Fibroblast of lung (primary cell): ENCODE measurements around the gene ZNF423. TPM values are rescaled to one million over a fixed set of nuclear protein-coding genes. Genes with fewer than 3 reads are reported as not detected.

Experiments
- DNase-seq, 2 donors: peaks; one replicate each; pipeline versions ENCODE4 v3.0.0 to v3.0.0-alpha.2; 2010; ENCODE audit warnings: low read depth in 2 of 2
- H2AFZ ChIP-seq: 2 replicates; pipeline ENCODE4 v1.5.1; 2012; ENCODE audit warnings: low read length, control low read depth, inconsistent platforms
- H3K27ac ChIP-seq: 2 replicates; pipeline ENCODE4 v1.5.1; 2011; ENCODE audit warnings: low read length, control low read depth; ENCODE audit not compliant: insufficient read depth
- H3K27me3 ChIP-seq: 2 replicates; pipeline ENCODE4 v1.5.1; 2011; ENCODE audit warnings: mild to moderate bottlenecking, low read length; ENCODE audit not compliant: control insufficient read depth, insufficient read depth
- H3K36me3 ChIP-seq: 2 replicates; pipeline ENCODE4 v1.5.1; 2011; ENCODE audit warnings: low read length; ENCODE audit not compliant: control insufficient read depth, insufficient read depth
- H3K4me1 ChIP-seq: 2 replicates; pipeline ENCODE4 v1.5.1; 2011; ENCODE audit warnings: low read length; ENCODE audit not compliant: control insufficient read depth, insufficient read depth; ENCODE audit errors: extremely low read depth
- H3K4me2 ChIP-seq: 2 replicates; pipeline ENCODE4 v1.5.1; 2011; ENCODE audit warnings: low read length, control low read depth; ENCODE audit not compliant: insufficient read depth; ENCODE audit errors: extremely low read depth
- H3K4me3 ChIP-seq, 4 experiments: fragments of 200-600 bp in 1 of 4; sonication (generic) in 1 of 4; replicated peaks in 1 of 4; 2 replicates each; pipeline ENCODE4 v1.5.1; 2011 to 2016; ENCODE audit warnings: low read length in 4 of 4, low read depth in 3 of 4, mild to moderate bottlenecking in 3 of 4, control low read depth in 2 of 4, inconsistent platforms in 1 of 4, mixed read lengths in 1 of 4; ENCODE audit not compliant: insufficient read depth in 1 of 4; ENCODE audit errors: control extremely low read depth in 1 of 4
- H3K79me2 ChIP-seq: 2 replicates; pipeline ENCODE4 v1.5.1; 2012; ENCODE audit warnings: mild to moderate bottlenecking, low read length, inconsistent platforms; ENCODE audit not compliant: control insufficient read depth, insufficient read depth
- H3K9ac ChIP-seq: 2 replicates; pipeline ENCODE4 v1.5.1; 2011; ENCODE audit warnings: mild to moderate bottlenecking, low read length, control low read depth; ENCODE audit not compliant: insufficient read depth
- H3K9me3 ChIP-seq: 2 replicates; pipeline ENCODE4 v1.5.1; 2012; ENCODE audit warnings: low read depth, low read length; ENCODE audit not compliant: control insufficient read depth, insufficient read depth
- H4K20me1 ChIP-seq: 2 replicates; pipeline ENCODE4 v1.5.1; 2011; ENCODE audit warnings: low read length; ENCODE audit not compliant: control insufficient read depth, insufficient read depth; ENCODE audit errors: extremely low read depth
- CTCF ChIP-seq, 2 donors: IDR thresholded peaks in 1 of 2; conservative IDR thresholded peaks in 1 of 2; 1 replicate in 1 of 2; 2 replicates in 1 of 2; pipeline ENCODE4 v1.5.1; 2011 to 2012; ENCODE audit warnings: low read length in 2 of 2, control low read depth in 1 of 2, inconsistent platforms in 1 of 2, low read depth in 1 of 2, mild to moderate bottlenecking in 1 of 2
- EZH2 ChIP-seq: IDR thresholded peaks from 2 replicates; pipeline ENCODE4 v1.5.1; 2012; ENCODE audit warnings: low read length, control low read depth, mild to moderate bottlenecking; ENCODE audit errors: missing control alignments
- polyA plus RNA-seq, 2 donors: library from polyadenylated mRNA; depleted of rRNA in 1 of 2; stranded (reverse) in 1 of 2; unstranded in 1 of 2; fragments of >200 nt; gene quantifications; 2 replicates each; pipeline ENCODE4 v1.2.1, GENCODE V29; 2011 to 2012; ENCODE audit warnings: missing spikeins in 1 of 2
- total RNA-seq: library from RNA; depleted of rRNA; stranded (reverse); fragments of >200 nt; gene quantifications from 2 replicates; pipeline ENCODE4 v1.2.1, GENCODE V29; 2014

Gene ZNF423
- total and polyA plus RNA-seq, 2 donors (not counting 1 experiment from before 2014, with no cell fraction given): 0.07 to 0.17 TPM

- Histone ChIP-seq H4K20me1 (no peaks in the 10 kb centered on the region), H3K9ac (no peak overlapping the region), H3K4me1 (no peaks in the 10 kb centered on the region), H3K79me2 (no peaks in the 10 kb centered on the region), H2AFZ (no peak overlapping the region), H3K36me3 (no peaks in the 10 kb centered on the region), H3K27me3 (no peaks in the 10 kb centered on the region), H3K9me3 (no peaks in the 10 kb centered on the region), H3K4me3 (no peak overlapping the region), H3K4me2 (no peak overlapping the region), H3K27ac (no peak overlapping the region)
- peak in 1 of 2 donors; percentile 41 for DNase-seq
- no peak for TF ChIP-seq EZH2
These were observed 21.3 kb downstream of the ZNF423 start for GRCh38 chr16:49834531-49835151.

- TF ChIP-seq EZH2: no peak
- TF ChIP-seq CTCF (conservative IDR thresholded peaks at IDR 0.05 in 1 of 2, IDR thresholded peaks at IDR 0.05 in 1 of 2; ENCODE audit: low read depth in 1 of 2, low read length in 2 of 2): no peak
- H3K4me3 ChIP-seq: no peak overlapping the region
- H4K20me1 ChIP-seq: no peaks in the 10 kb centered on the region
- H3K36me3 ChIP-seq: no peaks in the 10 kb centered on the region
- no peak overlapping the region for H3K4me2 ChIP-seq
- H2AFZ ChIP-seq: no peak overlapping the region
- no peak for DNase-seq
- H3K27ac ChIP-seq: no peak overlapping the region
- H3K27me3 ChIP-seq: no peaks in the 10 kb centered on the region
- H3K9ac ChIP-seq: no peak overlapping the region
- H3K9me3 ChIP-seq: no peaks in the 10 kb centered on the region
- H3K79me2 ChIP-seq: no peaks in the 10 kb centered on the region
- no peaks in the 10 kb centered on the region for H3K4me1 ChIP-seq
These were observed 21.9 kb downstream of the ZNF423 start for GRCh38 chr16:49833796-49834530.

- H3K4me3 ChIP-seq: no peak overlapping the region
- no peaks in the 10 kb centered on the region for H3K9me3 ChIP-seq
- H3K79me2 ChIP-seq: no peaks in the 10 kb centered on the region
- no peak overlapping the region for H3K9ac ChIP-seq
- H4K20me1 ChIP-seq: no peaks in the 10 kb centered on the region
- H3K27me3 ChIP-seq: no peaks in the 10 kb centered on the region
- no peaks in the 10 kb centered on the region for H3K36me3 ChIP-seq
- no peak for TF ChIP-seq CTCF (conservative IDR thresholded peaks at IDR 0.05 in 1 of 2, IDR thresholded peaks at IDR 0.05 in 1 of 2; ENCODE audit: low read depth in 1 of 2, low read length in 2 of 2)
- no peak for TF ChIP-seq EZH2
- peak in 1 of 2 donors; percentile 33 for DNase-seq
- H3K4me2 ChIP-seq: no peak overlapping the region
- no peaks in the 10 kb centered on the region for H3K4me1 ChIP-seq
- H2AFZ ChIP-seq: no peak overlapping the region
- H3K27ac ChIP-seq: no peak overlapping the region
These were observed 22.8 kb downstream of the ZNF423 start for GRCh38 chr16:49833085-49833484.
